K562 (cell line): Measurements from ENCODE around the gene TNNT2. TPM values are rescaled to one million over a fixed set of nuclear protein-coding genes. Genes with fewer than 3 reads are reported as not detected.
A peak's percentile ranks its signal among the peaks of the same experiment; 100 is the strongest.

Experiments used
- BRF1 ChIP-seq: IDR thresholded peaks from 3 replicates; pipeline ENCODE4 v1.6.1; 2011; ENCODE audit warnings: borderline replicate concordance, mild to moderate bottlenecking; ENCODE audit not compliant: insufficient read length; ENCODE audit errors: extremely low read depth
- CEBPB ChIP-seq: fragments of 450-650 bp; IDR thresholded peaks from 2 replicates; pipeline ENCODE4 v1.6.1; 2016; ENCODE audit warnings: missing genetic modification characterization, missing compliant biosample characterization
- CXXC5 ChIP-seq: fragments of 250-450 bp; sonication (Bioruptor Pico); IDR thresholded peaks from 2 replicates; pipeline ENCODE4 v1.8.0; 2022; ENCODE audit warnings: inconsistent platforms, mild to moderate bottlenecking, moderate library complexity
- DDX20 ChIP-seq: fragments of 450-650 bp; IDR thresholded peaks from 2 replicates; pipeline ENCODE4 v1.6.1; 2016; ENCODE audit warnings: missing genetic modification characterization, low read depth, mild to moderate bottlenecking, missing compliant biosample characterization, moderate library complexity
- DLX4 ChIP-seq: fragments of 250-450 bp; sonication (Bioruptor Pico); IDR thresholded peaks from 2 replicates; pipeline ENCODE4 v1.6.1; 2021; ENCODE audit warnings: mild to moderate bottlenecking
- FIP1L1 ChIP-seq: fragments of 200-400 bp; formaldehyde crosslinking; IDR thresholded peaks from 2 replicates; pipeline ENCODE4 v1.6.1; 2018; ENCODE audit warnings: mild to moderate bottlenecking, low read depth, low read length; ENCODE audit not compliant: poor library complexity, severe bottlenecking
- GATAD2B ChIP-seq: fragments of 450-650 bp; IDR thresholded peaks from 2 replicates; pipeline ENCODE4 v1.6.1; 2017; ENCODE audit warnings: mild to moderate bottlenecking, borderline replicate concordance
- HDAC2 ChIP-seq: fragments of 450-650 bp; IDR thresholded peaks from 2 replicates; pipeline ENCODE4 v1.6.1; 2016; ENCODE audit warnings: mild to moderate bottlenecking
- HMG20B ChIP-seq: fragments of 250-450 bp; sonication (Bioruptor Pico); IDR thresholded peaks from 2 replicates; pipeline ENCODE4 v1.5.0; 2021; ENCODE audit warnings: mild to moderate bottlenecking
- MAX ChIP-seq: sonication (generic); formaldehyde crosslinking; IDR thresholded peaks from 2 replicates; pipeline ENCODE4 v1.9.0; 2022; ENCODE audit warnings: mild to moderate bottlenecking, missing genetic modification reagents
- MCM7 ChIP-seq, 2 experiments: fragments of 450-650 bp; IDR thresholded peaks; 2 replicates each; pipeline ENCODE4 v1.6.1; 2016 to 2018
- NFIC ChIP-seq: fragments of 450-650 bp; IDR thresholded peaks from 2 replicates; pipeline ENCODE4 v1.6.1; 2017; ENCODE audit warnings: mild to moderate bottlenecking, inconsistent platforms
- NUFIP1 ChIP-seq: fragments of 450-650 bp; IDR thresholded peaks from 2 replicates; pipeline ENCODE4 v1.6.1; 2018; ENCODE audit not compliant: partially characterized antibody
- PHF8 ChIP-seq: fragments of 200-600 bp; sonication (generic); IDR thresholded peaks from 2 replicates; pipeline ENCODE4 v1.6.1; 2012; ENCODE audit warnings: mixed run types, mild to moderate bottlenecking, inconsistent platforms, low read length, moderate library complexity, borderline replicate concordance
- POLR2AphosphoS5 ChIP-seq: IDR thresholded peaks from 2 replicates; pipeline ENCODE4 v1.6.1; 2011; ENCODE audit warnings: mild to moderate bottlenecking, low read depth, low read length, moderate library complexity; ENCODE audit not compliant: control insufficient read depth, insufficient read depth
- RBM17 ChIP-seq: fragments of 200-400 bp; formaldehyde crosslinking; IDR thresholded peaks from 2 replicates; pipeline ENCODE4 v1.6.1; 2017; ENCODE audit warnings: low read depth, mild to moderate bottlenecking, low read length, borderline replicate concordance
- RCOR1 ChIP-seq, 2 experiments: IDR thresholded peaks; 2 replicates each; pipeline ENCODE4 v1.6.1; 2012; ENCODE audit warnings: low read depth in 2 of 2, low read length in 2 of 2, borderline replicate concordance in 1 of 2, improper control_type of control experiment in 1 of 2
- RFX5 ChIP-seq: IDR thresholded peaks from 2 replicates; pipeline ENCODE4 v1.6.1; 2011; ENCODE audit warnings: low read depth, mild to moderate bottlenecking, improper control_type of control experiment, low read length
- SREBF2 ChIP-seq: sonication (generic); formaldehyde crosslinking; IDR thresholded peaks from 2 replicates; pipeline ENCODE4 v1.4.0; 2020; ENCODE audit warnings: mild to moderate bottlenecking, missing genetic modification reagents
- THRB ChIP-seq: fragments of 450-650 bp; formaldehyde crosslinking; conservative IDR thresholded peaks from 2 replicates; pipeline ENCODE4 v1.4.0; 2022; ENCODE audit warnings: mild to moderate bottlenecking, missing genetic modification characterization
- TRIM28 ChIP-seq: fragments of 450-650 bp; IDR thresholded peaks from 2 replicates; pipeline ENCODE4 v1.6.1; 2017
- TSC22D4 ChIP-seq: fragments of 450-650 bp; IDR thresholded peaks from 2 replicates; pipeline ENCODE4 v1.6.1; 2016; ENCODE audit warnings: missing genetic modification characterization, missing biosample characterization, control low read depth
- U2AF2 ChIP-seq: fragments of 200-400 bp; formaldehyde crosslinking; optimal IDR thresholded peaks from 2 replicates; pipeline ENCODE3; 2017; ENCODE audit warnings: low read depth, mild to moderate bottlenecking, low read length
- XRCC3 ChIP-seq: fragments of 450-650 bp; IDR thresholded peaks from 2 replicates; pipeline ENCODE4 v1.6.1; 2017; ENCODE audit warnings: mild to moderate bottlenecking, moderate library complexity
- ZBTB1 ChIP-seq: sonication (generic); formaldehyde crosslinking; IDR thresholded peaks from 2 replicates; pipeline ENCODE4 v1.8.1; 2023; ENCODE audit warnings: missing genetic modification reagents, low read depth, mild to moderate bottlenecking, borderline replicate concordance
- ZBTB43 ChIP-seq: sonication (generic); formaldehyde crosslinking; IDR thresholded peaks from 2 replicates; pipeline ENCODE4 v1.8.0; 2023; ENCODE audit warnings: mild to moderate bottlenecking, missing genetic modification reagents
- ZEB2 ChIP-seq: fragments of 450-650 bp; IDR thresholded peaks from 2 replicates; pipeline ENCODE4 v1.6.1; 2016
- ZNF311 ChIP-seq: fragments of 250-450 bp; sonication (Bioruptor Pico); IDR thresholded peaks from 2 replicates; pipeline ENCODE4 v1.4.0; 2020; ENCODE audit warnings: mild to moderate bottlenecking, moderate library complexity
- ZNF707 ChIP-seq: fragments of 250-450 bp; sonication (Bioruptor Pico); conservative IDR thresholded peaks from 2 replicates; pipeline ENCODE4 v1.8.0; 2022; ENCODE audit warnings: inconsistent platforms, mild to moderate bottlenecking, moderate library complexity
- ZNF75A ChIP-seq: fragments of 450-650 bp; formaldehyde crosslinking; IDR thresholded peaks from 2 replicates; pipeline ENCODE4 v1.4.0; 2020; ENCODE audit warnings: mild to moderate bottlenecking
- polyA plus RNA-seq, 8 experiments: library from polyadenylated mRNA; depleted of rRNA in 4 of 8; stranded (reverse) in 5 of 8; unstranded in 3 of 8; fragments of >200 nt; fragmentation: Nextera tagmentation in 2 of 8; fragmentation: Illumina TruSeq in 1 of 8; extraction: Ambion mirVana in 2 of 8; extraction: Trizol in 1 of 8; gene quantifications; 2 replicates each; pipeline versions ENCODE4 v1.2.1 to v1.2.3, GENCODE V29; 2011 to 2014; ENCODE audit warnings: inconsistent platforms in 1 of 8, missing spikeins in 1 of 8
- total RNA-seq, 7 experiments: library from RNA; depleted of rRNA in 6 of 7; stranded (reverse); fragments of >200 nt in 6 of 7; fragmentation: Illumina TruSeq in 2 of 7; extraction: Trizol in 2 of 7; gene quantifications; 2 replicates each; pipeline versions ENCODE4 v1.2.1 to v1.2.3, GENCODE V29; 2011 to 2021; ENCODE audit warnings: low replicate concordance in 1 of 7

TNNT2 gene
- total and polyA plus RNA-seq, 9 of the 15 experiments (the other 6 are each of a cell fraction or from before 2014, with no cell fraction given): not detected

- TF ChIP-seq GATAD2B (no peak), NUFIP1 (no peak), DLX4 (CRISPR knock-in tag) (no peak), ZNF707 (CRISPR knock-in tag) (no peak), U2AF2 (no peak), FIP1L1 (no peak), RCOR1 (IDR thresholded peaks at IDR 0.05; ENCODE audit: borderline replicate concordance in 1 of 2, low read depth in 2 of 2, low read length in 2 of 2) (peak in 1 of 2 experiments; percentile 67; a peak in 2 of 4 replicates), DDX20 (tag) (no peak), PHF8 (no peak), RBM17 (no peak), RFX5 (no peak), NFIC (no peak), XRCC3 (no peak), POLR2AphosphoS5 (no peak), BRF1 (no peak), MCM7 (IDR thresholded peaks at IDR 0.05) (no peak), ZEB2 (peak; percentile 83; the same call in 1 of the 2 replicates), TRIM28 (no peak), SREBF2 (CRISPR knock-in tag) (no peak), ZBTB43 (CRISPR knock-in tag) (no peak), ZNF75A (CRISPR knock-in tag) (no peak), ZBTB1 (no peak), MAX (CRISPR knock-in tag) (peak; percentile 77), HDAC2 (0 out of 2 replicates have a peak, but pooled peaks have one; percentile 26), CEBPB (tag) (0 out of 2 replicates have a peak, but pooled peaks have one; percentile 13), HMG20B (CRISPR knock-in tag) (no peak), THRB (CRISPR knock-in tag) (no peak), ZNF311 (no peak), TSC22D4 (tag) (no peak), CXXC5 (CRISPR knock-in tag) (peak; percentile 58)
Measured at GRCh38 chr1:201309416-201309815, 68.1 kb downstream of the TNNT2 start (continued).
